Activated effector memory CD4-positive, alpha-beta T cell treated with anti-CD3 and anti-CD28 coated beads, Interleukin-2, amount 50 U/mL, for 16 hours (primary cell): ENCODE results near the gene LRRC40.
"Not testable (repeated sequence)": the region's sequence is repeated elsewhere in the genome, so short reads cannot be mapped to it uniquely, and the experiment has no call there.

ENCODE experiments used
- DNase-seq: peaks from one replicate; pipeline ENCODE4 v3.0.0-alpha.2; 2020

LRRC40 gene

DNA sequence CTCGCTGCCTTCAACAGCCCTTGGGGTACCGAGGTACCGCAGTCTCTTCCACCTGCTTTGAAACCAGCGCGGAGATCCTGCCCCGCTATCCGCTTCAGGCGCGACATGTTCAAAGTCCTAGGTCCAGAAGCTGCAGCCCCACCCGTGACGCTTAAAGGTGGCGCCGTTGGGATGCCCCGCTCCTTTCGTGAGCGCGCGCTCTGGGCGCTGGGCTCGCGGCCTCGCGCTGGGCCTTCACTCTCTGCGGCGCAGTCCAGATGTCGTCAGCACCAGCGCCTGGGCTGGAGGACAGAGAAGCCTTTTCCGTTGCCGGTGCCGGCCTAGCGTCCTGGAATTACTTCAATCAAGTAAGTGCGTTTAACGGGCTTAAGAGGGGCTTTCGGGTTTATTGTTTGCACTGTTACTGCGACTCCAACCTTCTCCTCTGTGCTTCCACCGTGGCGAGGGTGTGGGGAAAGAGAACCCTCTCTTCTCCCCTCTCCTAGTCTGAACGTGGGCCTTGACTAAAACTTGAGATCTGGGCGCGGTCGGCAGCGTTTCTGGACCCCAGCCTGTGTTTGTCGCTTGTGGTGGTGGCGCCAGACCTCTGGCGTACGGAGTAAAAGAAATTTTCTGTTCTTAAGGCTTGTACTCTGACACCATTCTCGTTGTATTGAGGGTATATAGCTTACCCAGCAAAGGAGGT lies at the start of gene LRRC40:
TSS of gene LRRC40 (minus strand) at position 146 of the 685 bp plus-strand sequence. CDS start at position 107, 39 bp downstream.
- peak; percentile 99 for DNase-seq

GRCh38 chr1:70248729-70249128 lies 43.4 kb upstream of the LRRC40 start:
- no peak for DNase-seq

DNA sequence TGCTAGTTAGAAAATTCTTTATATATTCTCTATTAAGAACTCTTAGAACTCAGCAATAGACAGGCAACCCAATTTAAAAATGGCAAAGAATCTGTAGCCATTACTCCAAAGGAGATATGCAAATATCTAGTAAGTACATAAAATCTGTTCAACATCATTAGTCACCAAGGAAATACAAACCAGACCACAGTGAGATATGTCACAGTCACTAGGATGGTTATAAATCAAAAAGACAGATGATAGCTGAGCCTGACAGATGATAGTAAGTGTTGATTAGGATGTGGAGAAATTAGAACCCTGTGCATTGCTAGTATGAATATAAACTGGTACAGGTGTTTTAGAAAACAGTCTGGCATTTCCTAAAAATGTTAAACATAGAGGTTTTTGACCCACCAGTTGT lies 42.4 kb upstream of the LRRC40 start:
- DNase-seq = no peak

DNA sequence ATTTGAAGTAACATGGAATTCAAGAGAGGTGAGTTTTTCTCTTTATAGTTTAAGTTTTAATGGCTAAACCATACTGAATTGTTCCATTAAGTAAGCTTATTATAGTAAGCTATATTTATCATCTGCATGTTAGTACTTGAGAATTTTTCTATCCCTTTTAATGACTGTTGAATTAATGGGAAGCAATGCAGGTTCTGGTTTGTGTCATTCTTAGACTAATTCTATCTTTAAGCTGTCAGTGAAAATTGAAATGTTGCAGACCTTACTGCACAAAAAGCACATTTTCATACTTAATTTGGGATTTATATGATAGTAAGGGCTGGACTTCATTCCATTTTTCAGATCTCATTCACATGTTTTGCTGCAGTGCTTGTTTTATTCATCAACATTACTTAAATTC lies 41.7 kb upstream of the LRRC40 start:
- DNase-seq = no peak

- DNase-seq = no peak
Observed at GRCh38 chr1:70239940-70240339, 34.6 kb upstream of the LRRC40 start.

GRCh38 chr1:70234733-70235132 lies 29.4 kb upstream of the LRRC40 start:
- DNase-seq = no peak

DNA sequence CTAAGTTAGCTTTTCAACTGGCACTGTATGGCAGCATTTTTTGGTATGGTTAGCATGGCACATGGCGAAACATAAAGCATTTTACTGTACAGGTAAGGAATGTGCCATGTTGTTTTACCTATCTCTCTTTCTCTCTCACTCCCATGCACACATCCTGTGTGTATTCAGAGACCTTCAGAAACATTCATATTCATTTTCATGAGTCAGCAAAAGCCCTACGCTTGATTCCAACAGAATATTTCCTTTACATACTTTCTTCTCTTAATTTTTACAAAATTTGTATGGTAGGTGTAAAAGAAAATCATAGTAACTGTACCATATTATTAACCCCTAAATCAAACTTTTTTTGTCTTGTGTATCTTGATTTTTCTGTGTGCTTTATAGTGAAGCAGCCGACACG lies 26.1 kb upstream of the LRRC40 start:
- no peak for DNase-seq

DNA sequence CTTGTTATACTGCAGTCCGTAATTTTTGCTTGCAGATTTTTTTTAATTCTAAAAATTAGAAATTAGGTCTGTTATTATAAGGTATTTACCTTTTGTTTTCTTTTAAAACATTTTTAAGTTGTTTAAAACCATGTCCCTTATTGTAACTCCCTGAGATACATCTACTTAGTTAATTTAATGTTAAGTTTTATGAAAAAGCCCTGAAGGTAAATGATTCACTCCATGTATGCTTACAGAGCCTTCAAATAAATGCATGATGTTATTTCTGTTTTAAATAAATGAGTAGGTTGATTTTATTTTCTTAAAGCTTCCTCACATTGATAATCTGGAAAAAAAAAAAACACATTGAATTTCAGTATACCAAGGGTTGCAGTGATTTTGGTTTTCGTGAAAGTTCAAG lies 23.3 kb upstream of the LRRC40 start:
- no peak for DNase-seq

GRCh38 chr1:70227439-70227838 lies 22.1 kb upstream of the LRRC40 start:
- DNase-seq = no peak

DNA sequence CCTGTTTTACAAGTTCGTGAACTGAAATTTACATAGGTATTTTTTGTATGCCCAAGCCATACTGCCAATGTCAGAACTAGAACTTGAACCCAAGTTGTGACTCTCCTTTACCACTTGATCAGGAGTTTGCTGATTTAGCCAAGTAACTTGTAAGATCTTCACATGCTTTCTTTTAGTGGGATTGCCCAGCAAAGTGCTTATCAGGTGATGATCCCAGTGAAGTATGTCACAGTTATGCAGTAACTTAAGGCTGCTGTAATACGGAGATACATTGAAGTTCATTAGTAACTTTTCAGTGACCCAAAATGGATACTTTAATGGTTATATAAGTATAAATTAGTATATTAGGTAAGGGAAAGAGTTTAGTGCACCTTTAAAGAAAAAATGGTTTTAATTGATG lies 19.6 kb upstream of the LRRC40 start:
- DNase-seq = no peak

DNA sequence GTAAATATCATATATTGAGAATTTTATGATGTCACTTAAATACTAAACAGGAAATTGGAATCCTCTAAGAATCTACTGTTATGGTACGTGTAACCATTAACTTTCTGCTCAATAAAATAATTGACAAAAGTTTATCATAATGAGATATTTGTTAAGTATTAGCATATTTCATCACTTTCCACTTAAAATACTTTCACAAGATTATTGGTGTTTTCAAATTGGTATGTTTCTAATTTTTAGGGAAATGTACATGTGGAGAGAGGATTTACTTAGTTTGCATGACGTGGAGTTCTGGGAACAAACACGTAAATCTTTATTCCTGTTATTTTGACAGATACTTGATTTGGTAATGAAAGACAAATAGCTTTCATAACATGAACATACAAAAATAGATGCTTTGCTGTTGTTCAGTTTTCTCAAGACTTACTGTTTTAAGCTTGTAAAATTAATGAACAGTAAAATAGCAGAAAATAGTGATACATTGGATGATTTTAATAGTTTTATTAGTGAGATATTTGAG lies 17.4 kb upstream of the LRRC40 start:
- DNase-seq = no peak

DNA sequence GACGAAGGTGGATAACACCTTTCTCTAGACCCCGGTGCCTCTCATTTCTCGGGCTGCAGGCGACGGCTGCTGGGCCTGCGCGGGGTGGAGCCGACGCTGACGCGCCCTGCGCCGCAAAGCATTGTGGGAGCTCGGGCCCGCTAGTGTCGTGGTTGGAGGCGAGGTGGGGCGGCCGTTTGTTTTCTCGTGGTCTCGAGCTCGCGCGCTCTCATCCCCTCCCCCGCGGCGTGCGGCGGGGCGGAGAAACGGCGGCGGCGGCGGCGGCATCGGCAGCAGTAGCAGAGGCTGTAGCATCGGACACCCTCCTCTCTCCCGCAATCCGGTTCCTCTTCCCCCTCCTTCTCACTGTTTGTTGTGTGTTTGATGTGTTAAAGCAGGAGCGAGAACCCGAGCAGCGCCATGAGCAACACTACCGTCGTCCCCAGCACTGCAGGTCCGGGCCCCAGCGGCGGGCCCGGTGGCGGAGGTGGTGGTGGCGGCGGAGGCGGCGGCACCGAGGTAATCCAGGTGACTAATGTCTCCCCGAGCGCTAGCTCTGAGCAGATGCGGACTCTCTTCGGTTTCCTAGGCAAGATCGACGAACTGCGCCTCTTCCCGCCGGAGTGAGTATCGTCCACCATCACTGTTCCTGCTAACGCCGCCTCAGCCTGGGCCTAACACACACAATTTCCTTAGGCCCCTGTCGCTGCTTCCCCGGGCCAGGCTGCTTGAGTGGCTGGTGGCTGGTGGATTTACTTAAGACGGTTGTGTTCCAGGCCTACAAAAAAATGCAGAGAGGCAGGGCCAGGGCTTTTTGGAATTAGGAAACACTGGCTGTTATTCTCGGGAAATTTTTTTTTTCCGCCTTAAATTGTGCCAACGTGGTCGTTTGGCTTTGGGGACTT lies 16.1 kb upstream of the LRRC40 start, which contains the start of gene SRSF11:
TSS of gene SRSF11 (plus strand) at position 143 of the 884 bp plus-strand sequence. CDS start at position 400, 257 bp downstream.
- DNase-seq = peak; percentile 99

DNA sequence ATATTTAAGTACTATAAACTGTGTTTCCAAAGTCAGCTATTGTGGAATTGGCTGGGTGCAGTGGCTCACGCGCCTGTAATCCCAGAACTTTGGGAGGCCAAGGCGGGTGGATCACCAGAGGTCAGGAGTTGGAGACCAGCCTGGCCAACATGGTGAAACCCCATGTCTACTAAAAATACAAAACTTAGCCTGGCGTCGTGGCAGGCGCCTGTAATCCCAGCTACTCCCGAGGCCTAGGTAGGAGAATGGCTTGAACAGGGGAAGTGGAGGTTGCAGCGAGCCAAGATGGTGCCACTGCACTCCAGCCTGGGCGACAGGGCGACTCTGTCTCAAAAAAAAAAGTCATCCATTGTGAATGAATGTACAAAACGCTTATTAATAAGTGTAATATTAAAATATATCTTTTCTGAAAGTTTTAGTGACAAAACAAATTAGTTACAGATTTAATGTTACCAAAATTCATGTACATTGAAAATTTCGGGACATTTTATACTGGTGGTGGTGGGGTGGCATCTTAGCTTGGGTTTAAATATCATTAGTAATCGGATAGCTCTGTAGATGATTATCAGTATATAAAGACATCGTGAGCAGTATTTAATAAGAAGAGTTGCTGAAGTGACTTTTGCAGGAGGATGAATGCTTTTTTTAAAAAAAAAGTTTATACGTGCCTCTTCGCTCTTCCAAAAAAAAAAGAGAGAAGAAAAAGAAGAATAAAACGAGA lies 15.3 kb upstream of the LRRC40 start:
- no peak for DNase-seq

DNA sequence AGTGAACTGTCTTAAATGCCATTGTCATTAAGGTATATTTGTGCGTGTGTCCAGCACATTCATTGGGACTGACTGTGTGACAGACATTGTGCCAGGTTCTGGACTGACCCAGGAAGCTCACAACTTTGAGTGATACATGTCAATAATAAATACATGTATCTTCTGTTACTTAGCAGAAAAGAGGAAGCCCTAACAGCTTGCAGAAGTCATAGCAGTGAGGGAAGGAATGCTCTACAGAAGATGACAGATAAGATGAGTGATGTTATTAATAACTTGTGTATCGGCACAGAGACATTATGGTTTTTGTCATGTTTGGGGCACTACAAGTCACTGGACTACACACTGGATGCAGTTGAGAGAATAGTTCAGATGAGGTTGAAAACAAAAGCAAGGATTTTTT lies 14.6 kb upstream of the LRRC40 start:
- DNase-seq = no peak

DNA sequence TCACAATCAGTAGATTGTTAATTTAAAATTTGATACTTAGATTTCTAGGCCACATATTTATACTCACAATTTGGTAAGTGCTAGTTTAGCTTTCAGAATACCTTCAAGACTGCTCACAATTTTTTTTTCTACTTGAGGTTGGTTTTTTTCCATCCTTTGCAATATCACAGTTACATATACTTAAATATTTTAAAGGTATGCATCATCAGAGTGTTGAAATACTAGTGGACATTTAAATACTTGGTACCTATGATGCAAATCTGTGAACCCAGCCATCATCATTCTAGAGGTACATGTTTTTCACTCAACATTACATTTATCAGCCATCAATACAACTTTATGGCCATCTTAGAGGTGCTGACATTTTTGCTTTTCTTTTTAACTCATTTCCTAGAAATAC lies 6.2 kb upstream of the LRRC40 start:
- no peak for DNase-seq

DNA sequence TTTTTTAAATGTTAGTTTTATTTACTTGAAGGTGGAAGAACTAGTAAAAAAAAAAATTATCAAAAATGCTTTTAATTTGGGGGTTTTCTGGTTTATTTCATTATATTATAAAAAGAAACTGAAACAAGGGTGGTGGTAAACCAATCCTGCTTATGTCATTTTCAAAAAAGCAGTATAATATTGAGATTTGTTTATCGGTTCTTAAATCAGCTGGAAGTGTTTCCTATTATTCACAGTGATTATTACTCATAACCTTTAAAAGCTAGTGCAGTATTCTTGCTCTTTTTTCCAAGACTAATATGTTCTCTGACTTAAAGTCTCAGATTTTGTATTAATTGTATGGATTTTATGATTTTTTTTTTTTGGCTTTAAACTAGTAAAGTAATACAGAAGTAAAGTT lies 5.4 kb upstream of the LRRC40 start:
- DNase-seq = no peak

- no peak for DNase-seq
Observed at GRCh38 chr1:70208292-70208691, 2.9 kb upstream of the LRRC40 start.

DNA sequence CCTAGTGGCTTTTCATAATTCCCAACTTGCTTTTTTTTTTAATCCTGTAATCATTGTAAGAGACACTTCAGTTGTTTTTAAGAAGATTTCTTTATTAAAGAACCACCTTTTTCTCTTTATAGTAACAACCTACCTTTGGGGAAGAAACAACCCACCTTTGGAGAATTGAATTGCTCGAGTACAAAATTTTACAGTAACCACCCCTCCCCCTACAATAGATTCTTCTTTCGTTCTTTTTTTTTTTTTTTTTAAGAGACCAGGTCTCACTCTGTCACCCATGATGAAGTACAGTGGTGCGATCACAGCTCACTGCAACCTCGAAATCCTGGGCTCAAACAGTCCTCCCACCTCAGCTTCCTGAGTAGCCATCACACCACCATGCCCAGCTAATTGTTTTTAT lies 2.1 kb upstream of the LRRC40 start:
- DNase-seq = no peak

DNA sequence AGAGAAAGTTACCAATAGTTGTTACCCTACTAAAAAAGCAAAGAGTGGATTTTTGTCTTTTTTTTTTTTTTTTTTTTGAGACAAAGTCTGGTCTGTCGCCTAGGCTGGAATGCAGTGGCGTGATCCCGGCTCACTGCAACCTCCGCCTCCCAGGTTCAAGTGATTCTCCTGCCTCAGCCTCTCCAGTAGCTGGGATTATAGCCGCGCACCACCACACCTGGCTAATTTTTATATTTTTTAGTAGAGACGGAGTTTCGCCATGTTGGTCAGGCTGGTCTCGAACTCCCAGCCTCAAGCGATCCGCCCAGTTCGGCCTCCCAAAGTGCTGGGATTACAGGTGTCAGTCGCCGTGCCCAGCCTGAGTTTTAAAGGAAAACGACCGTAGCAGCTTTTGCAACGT lies 1.5 kb upstream of the LRRC40 start:
- DNase-seq = not testable (repeated sequence)

- no peak for DNase-seq
Observed at GRCh38 chr1:70205071-70205433, 327 bp downstream of the LRRC40 start.

- DNase-seq = no peak
Observed at GRCh38 chr1:70204600-70204999, 779 bp downstream of the LRRC40 start.

DNA sequence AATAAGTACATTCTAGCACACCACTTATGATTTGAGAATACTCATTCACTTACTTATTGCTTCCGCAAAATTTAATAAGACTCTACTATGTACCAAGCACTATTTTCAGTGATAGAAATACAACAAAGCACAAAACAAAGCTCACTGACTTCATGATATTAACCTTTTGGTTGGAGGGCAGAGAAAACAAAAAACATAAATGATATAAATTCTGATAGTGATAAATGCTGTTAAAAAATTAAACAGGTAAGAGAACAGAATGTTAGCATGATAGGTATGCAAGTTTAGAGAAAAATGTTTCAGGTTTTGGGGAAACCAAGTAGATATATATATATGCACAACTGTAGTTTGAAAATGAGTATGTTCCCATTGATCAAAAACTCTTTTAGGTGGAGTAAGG lies 1.2 kb downstream of the LRRC40 start:
- DNase-seq = no peak

DNA sequence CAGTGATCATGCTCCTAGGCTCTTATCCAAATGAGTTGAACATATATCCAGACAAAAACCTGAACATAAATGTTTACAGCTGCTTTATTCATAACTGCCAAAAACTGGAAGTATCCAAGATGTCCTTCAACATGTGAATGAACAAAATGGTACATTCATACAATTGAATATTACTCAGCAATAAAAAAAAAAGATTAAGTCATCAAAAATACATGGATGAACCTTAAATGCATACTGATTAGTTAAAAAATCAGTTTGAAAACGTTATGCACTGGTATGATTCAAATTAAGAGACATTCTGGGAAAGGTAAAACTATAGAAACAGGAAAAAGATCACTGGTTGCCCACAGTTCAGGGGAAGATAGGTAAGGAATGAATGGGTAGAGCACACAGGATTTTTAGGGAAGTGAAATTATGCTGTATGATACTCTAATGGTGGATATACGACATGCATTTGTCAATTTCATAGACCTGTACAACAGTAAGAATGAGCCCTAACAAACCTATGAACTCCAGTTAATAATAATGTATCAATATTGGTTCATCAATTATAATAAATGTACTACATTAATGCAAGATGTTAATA lies 3.1 kb downstream of the LRRC40 start:
- no peak for DNase-seq
